Type B pancreatic cell (in vitro differentiated cells): Measurements from ENCODE around the gene APPL2. TPM values are rescaled to one million over a fixed set of nuclear protein-coding genes. Genes with fewer than 3 reads are reported as not detected.

Experiments used
- DNase-seq: peaks from one replicate; pipeline ENCODE4 v3.0.0; 2021; ENCODE audit warnings: mixed read lengths; ENCODE audit not compliant: unreplicated experiment; ENCODE audit errors: extremely low spot score
- H3K27ac Mint-ChIP-seq: 2 replicates; pipeline ENCODE4 v1.8.0; 2021; ENCODE audit warnings: mild to moderate bottlenecking, mixed read lengths
- H3K27me3 Mint-ChIP-seq: 2 replicates; pipeline ENCODE4 v1.8.0; 2021; ENCODE audit warnings: mixed read lengths
- H3K36me3 Mint-ChIP-seq: 2 replicates; pipeline ENCODE4 v1.8.0; 2021; ENCODE audit warnings: mixed read lengths
- H3K4me1 Mint-ChIP-seq: one replicate; pipeline ENCODE4 v1.8.0; 2021; ENCODE audit warnings: mixed read lengths; ENCODE audit not compliant: unreplicated experiment
- H3K4me3 Mint-ChIP-seq: 2 replicates; pipeline ENCODE4 v1.8.0; 2021; ENCODE audit warnings: mild to moderate bottlenecking, mixed read lengths
- H3K9me3 Mint-ChIP-seq: 2 replicates; pipeline ENCODE4 v1.8.0; 2021; ENCODE audit warnings: mixed read lengths
- total RNA-seq: library from RNA; stranded (reverse); gene quantifications from 2 replicates; pipeline ENCODE4 v1.2.1, GENCODE V29; 2021; ENCODE audit warnings: low replicate concordance
- TF ChIP-seq, protein P1 (sequence below): fragments of 200-600 bp; sonication (generic); conservative IDR thresholded peaks from 2 replicates; pipeline ENCODE4 v1.5.0; 2021; ENCODE audit warnings: antibody characterized with exemption, mild to moderate bottlenecking

The APPL2 gene
- total RNA-seq, 1 donor from 2014 or later, result 46.1 TPM

DNA sequence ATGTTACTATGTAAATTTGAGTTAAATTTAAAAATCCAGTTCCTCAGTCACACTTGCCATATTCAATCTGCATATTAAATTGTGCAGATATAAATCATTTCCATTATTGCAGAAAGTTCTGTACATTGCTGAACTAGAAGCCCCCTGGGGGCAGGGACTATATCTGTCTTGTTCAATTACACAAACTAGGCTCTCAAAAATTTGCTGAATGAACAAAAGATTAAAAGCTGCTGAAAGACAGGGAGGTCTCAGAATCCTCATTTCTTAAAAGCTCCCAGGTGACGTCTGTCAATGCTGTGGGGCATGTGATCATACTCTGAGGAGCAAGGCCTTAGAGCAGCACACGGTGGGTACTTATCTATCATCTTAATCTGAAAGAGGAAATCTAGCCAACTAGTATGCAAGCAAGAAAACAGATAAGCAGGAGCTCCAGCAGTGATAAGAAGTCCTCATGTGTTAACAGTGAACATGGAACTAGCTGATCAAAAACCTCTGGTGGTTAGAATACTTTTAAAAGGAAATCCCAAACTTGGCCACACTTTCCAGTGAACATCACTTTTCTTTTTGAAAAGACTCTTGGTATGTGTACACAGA lies 60.5 kb downstream of the APPL2 start:
- Mint-ChIP-seq H3K36me3 (peaks cover 34% of the 10 kb centered on the region), H3K4me1 (no peaks in the 10 kb centered on the region), H3K9me3 (peaks cover 1% of the 10 kb centered on the region), H3K27me3 (no peaks in the 10 kb centered on the region), H3K4me3 (no peak overlapping the region), H3K27ac (no peak overlapping the region)
- no peak for DNase-seq
- TF ChIP-seq, protein P1, sequence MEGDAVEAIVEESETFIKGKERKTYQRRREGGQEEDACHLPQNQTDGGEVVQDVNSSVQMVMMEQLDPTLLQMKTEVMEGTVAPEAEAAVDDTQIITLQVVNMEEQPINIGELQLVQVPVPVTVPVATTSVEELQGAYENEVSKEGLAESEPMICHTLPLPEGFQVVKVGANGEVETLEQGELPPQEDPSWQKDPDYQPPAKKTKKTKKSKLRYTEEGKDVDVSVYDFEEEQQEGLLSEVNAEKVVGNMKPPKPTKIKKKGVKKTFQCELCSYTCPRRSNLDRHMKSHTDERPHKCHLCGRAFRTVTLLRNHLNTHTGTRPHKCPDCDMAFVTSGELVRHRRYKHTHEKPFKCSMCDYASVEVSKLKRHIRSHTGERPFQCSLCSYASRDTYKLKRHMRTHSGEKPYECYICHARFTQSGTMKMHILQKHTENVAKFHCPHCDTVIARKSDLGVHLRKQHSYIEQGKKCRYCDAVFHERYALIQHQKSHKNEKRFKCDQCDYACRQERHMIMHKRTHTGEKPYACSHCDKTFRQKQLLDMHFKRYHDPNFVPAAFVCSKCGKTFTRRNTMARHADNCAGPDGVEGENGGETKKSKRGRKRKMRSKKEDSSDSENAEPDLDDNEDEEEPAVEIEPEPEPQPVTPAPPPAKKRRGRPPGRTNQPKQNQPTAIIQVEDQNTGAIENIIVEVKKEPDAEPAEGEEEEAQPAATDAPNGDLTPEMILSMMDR, result no peak

DNA sequence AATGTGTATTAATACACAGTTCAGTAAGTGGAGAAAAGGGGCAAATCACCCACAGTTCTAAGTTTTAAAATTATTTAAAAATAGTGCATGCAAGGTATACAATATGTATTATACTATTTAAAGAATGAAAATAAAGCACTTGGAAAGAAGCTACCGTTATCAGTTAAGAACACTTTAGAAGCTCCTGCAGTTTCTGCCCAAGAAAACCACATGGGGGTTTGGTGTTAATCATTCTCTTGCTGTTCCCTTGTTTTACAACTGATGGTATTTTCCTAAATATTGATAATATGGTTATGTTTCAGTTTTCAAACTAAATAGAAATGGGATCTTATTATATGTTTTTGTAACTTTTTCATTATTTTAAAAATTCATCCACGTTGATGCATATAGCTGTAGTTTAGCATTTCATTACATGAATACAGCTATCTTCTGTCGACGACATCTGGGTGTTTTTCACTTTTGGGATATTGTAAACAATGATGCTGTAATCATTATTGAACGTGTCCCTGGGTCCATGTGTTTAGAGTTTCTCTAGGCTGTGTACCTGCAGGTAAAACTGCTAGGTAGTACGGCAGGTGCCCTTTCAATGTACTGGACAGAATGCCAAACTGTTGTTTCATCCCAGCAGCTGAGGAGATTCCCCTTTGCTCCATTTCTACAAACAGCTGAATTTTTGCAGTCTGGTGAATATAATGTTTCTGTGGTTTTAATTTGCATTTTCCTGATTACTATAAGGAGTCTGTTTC lies 64.1 kb downstream of the APPL2 start:
- Mint-ChIP-seq H3K4me1 (no peaks in the 10 kb centered on the region), H3K36me3 (peaks cover 21% of the 10 kb centered on the region), H3K27me3 (no peaks in the 10 kb centered on the region), H3K27ac (no peak overlapping the region), H3K9me3 (no peaks in the 10 kb centered on the region), H3K4me3 (no peak overlapping the region)
- TF ChIP-seq, protein P1, result no peak
- no peak for DNase-seq

DNA sequence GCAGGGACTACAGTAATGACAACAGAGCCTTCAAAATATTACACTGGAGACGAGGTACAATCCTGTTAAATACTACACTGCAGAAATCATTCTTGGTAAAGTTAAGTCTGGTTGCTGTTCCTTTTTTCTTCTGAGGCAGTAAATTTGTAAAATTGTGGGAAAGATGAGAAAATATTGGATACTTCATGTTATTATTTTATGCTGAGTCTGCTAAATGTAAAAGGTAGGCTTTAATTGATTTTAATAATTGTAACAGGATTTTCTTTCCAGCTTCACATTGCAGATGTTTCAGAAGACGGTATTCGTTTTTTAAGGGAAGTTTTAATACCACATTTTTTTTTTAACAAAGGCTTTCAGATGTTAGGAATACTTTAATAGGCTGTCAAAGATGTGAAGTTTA lies 65.8 kb downstream of the APPL2 start:
- Mint-ChIP-seq H3K4me3 (no peak overlapping the region), H3K27ac (no peak overlapping the region), H3K4me1 (no peaks in the 10 kb centered on the region), H3K27me3 (no peaks in the 10 kb centered on the region), H3K9me3 (no peaks in the 10 kb centered on the region), H3K36me3 (peaks cover 15% of the 10 kb centered on the region)
- TF ChIP-seq, protein P1, result no peak
- DNase-seq, result no peak

DNA sequence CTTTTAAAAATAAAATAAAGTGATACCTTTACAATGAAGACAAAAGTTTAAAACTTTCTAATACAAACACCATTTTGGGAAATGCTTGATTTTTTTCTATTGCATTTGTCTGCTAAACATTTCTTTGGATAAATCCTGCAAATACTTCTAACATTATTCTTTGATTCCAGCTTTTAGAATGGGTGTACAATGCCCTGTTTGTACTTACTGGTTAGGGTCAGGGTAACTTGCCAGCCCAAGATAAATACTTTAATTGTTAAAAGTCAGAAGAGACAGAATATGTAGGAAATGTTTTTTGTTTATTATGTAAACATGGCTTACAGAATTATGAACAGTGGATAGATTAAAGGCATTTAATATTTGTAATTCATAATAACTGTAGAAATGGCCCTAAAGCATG lies 68.0 kb downstream of the APPL2 start:
- H3K4me3 Mint-ChIP-seq, result no peak overlapping the region
- H3K27me3 Mint-ChIP-seq, result no peaks in the 10 kb centered on the region
- H3K27ac Mint-ChIP-seq, result no peak overlapping the region
- TF ChIP-seq, protein P1, result no peak
- H3K4me1 Mint-ChIP-seq, result peaks cover 5% of the 10 kb centered on the region
- no peak for DNase-seq
- peaks cover 19% of the 10 kb centered on the region for H3K36me3 Mint-ChIP-seq
- no peaks in the 10 kb centered on the region for H3K9me3 Mint-ChIP-seq

DNA sequence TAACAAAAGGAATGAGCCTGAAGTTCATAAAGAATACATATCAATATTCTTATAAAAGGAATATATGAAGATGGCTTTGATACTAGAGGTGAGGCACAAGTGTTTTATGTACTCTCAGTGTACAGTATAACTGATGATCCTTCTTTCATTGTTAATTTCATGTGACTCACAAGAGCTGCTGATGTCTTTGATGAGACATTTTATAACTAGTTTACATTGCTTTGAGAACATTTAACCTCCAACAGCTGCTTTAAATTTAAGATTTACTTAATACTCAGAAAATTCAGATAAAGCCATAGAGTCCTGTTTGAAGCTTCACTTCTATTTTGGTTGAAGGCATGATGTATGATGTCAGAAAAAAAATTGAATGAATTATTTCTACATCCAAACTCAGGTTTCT lies 68.6 kb downstream of the APPL2 start:
- H3K4me1 Mint-ChIP-seq, result peaks cover 5% of the 10 kb centered on the region
- H3K9me3 Mint-ChIP-seq, result no peaks in the 10 kb centered on the region
- no peak for DNase-seq
- H3K36me3 Mint-ChIP-seq, result peaks cover 17% of the 10 kb centered on the region
- no peaks in the 10 kb centered on the region for H3K27me3 Mint-ChIP-seq
- H3K4me3 Mint-ChIP-seq, result no peak overlapping the region
- TF ChIP-seq, protein P1, result no peak
- H3K27ac Mint-ChIP-seq, result no peak overlapping the region
